Coronary artery (tissue), 2 donors: ENCODE measurements around the gene GGA3.

Experiments
- DNase-seq: peaks from one replicate; pipeline ENCODE4 v3.0.0-alpha.2; 2017; ENCODE audit warnings: low spot score
- H3K27ac ChIP-seq, 2 donors: fragments of 200-600 bp; sonication (generic); one replicate each; pipeline ENCODE4 v1.5.1; 2016 to 2019
- H3K4me3 ChIP-seq: fragments of 200-600 bp; sonication (generic); 2 replicates; pipeline ENCODE4 v1.5.1; 2016; ENCODE audit warnings: mild to moderate bottlenecking, moderate library complexity
- TF ChIP-seq, protein P1 (sequence below): fragments of 200-600 bp; sonication (generic); IDR thresholded peaks from one replicate; pipeline ENCODE4 v1.5.1; 2019; ENCODE audit warnings: antibody characterized with exemption

The GGA3 gene

DNA sequence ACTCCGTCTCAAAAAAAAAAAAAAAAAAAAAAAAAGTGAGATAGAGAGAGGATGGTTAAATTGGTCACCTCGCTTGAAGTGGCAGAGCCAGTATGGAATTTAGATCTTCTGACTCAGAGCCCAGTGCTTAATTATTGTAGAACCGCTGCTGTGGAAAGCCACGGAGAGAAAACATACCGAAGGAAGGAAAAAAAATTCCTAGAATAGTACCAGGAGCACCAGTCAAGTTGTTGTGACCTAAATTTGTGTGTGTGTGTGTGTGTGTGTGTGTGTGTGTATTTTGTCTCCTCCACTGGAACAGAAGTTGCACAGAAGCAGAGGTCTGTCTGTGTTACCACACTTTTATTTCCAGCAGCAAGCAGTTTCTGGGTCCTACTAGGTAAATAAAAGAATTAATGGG lies 66.5 kb downstream of the GGA3 start:
- no peak for DNase-seq
- Histone ChIP-seq H3K27ac (no peak overlapping the region), H3K4me3 (no peak overlapping the region)
- TF ChIP-seq, protein P1, sequence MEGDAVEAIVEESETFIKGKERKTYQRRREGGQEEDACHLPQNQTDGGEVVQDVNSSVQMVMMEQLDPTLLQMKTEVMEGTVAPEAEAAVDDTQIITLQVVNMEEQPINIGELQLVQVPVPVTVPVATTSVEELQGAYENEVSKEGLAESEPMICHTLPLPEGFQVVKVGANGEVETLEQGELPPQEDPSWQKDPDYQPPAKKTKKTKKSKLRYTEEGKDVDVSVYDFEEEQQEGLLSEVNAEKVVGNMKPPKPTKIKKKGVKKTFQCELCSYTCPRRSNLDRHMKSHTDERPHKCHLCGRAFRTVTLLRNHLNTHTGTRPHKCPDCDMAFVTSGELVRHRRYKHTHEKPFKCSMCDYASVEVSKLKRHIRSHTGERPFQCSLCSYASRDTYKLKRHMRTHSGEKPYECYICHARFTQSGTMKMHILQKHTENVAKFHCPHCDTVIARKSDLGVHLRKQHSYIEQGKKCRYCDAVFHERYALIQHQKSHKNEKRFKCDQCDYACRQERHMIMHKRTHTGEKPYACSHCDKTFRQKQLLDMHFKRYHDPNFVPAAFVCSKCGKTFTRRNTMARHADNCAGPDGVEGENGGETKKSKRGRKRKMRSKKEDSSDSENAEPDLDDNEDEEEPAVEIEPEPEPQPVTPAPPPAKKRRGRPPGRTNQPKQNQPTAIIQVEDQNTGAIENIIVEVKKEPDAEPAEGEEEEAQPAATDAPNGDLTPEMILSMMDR, result no peak

DNA sequence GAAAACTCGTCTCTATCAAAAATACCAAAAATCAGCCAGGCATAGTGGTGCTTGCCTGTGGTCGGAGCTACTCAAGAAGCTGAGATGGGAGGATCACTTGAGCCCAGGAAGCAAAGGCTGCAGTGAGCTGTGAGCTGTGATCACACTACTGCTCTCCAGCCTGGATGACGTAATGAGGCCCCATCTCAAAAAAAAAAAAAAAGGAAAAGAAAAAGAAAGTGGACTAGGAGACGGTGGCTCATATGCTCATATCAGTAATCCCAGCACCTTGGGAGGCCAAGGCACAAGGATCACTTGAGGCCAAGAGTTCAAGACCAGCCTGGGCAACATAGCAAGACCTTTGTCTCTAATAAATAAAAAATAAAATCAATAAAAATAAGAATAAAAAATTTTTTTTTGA lies 69.8 kb downstream of the GGA3 start:
- TF ChIP-seq, protein P1, result no peak
- DNase-seq, result no peak

DNA sequence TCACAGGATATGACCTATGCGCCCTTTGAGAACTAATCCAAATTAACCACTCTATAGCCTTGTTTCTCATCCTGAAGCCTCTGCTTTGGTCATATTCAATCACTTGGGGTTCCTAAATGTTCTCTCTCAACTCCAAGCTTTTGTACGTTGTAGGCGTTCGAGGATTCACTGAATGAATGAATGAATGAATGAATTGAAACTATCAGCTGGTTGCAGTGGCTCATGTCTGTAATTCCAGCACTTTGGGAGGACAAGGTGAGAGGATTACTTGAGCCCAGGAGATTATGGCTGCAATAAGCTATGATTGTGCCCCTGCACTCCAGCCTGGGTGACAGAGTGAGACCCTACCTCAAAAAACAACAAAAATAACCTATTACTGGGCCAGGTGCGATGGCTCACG lies 72.8 kb downstream of the GGA3 start:
- no peak for DNase-seq
- Histone ChIP-seq H3K27ac (no peak overlapping the region), H3K4me3 (no peak overlapping the region)
- TF ChIP-seq, protein P1, result no peak

More for the DNA sequence above, 69.8 kb downstream of the GGA3 start:
- Histone ChIP-seq H3K4me3 (no peak overlapping the region), H3K27ac (no peak overlapping the region)
